Ishikawa (cell line): ENCODE results near the gene EIF4A3.

Source experiments
- CEBPB ChIP-seq: IDR thresholded peaks from 2 replicates; pipeline ENCODE4 v1.6.1; 2012
- CREB1 ChIP-seq: IDR thresholded peaks from 2 replicates; pipeline ENCODE4 v1.6.1; 2012; ENCODE audit warnings: low read depth
- EGR1 ChIP-seq: IDR thresholded peaks from 2 replicates; pipeline ENCODE4 v1.6.1; 2012
- EP300 ChIP-seq: IDR thresholded peaks from 2 replicates; pipeline ENCODE4 v1.6.1; 2012; ENCODE audit warnings: borderline replicate concordance
- NFIC ChIP-seq: IDR thresholded peaks from 2 replicates; pipeline ENCODE4 v1.6.1; 2012
- RAD21 ChIP-seq: IDR thresholded peaks from 2 replicates; pipeline ENCODE4 v1.6.1; 2012; ENCODE audit warnings: low read depth
- TAF1 ChIP-seq: IDR thresholded peaks from 2 replicates; pipeline ENCODE4 v1.6.1; 2012; ENCODE audit warnings: low read depth, mild to moderate bottlenecking
- TEAD4 ChIP-seq: IDR thresholded peaks from 2 replicates; pipeline ENCODE4 v1.6.1; 2012
- YY1 ChIP-seq: IDR thresholded peaks from 2 replicates; pipeline ENCODE4 v1.6.1; 2012; ENCODE audit warnings: low read depth
- TF ChIP-seq, protein P1 (sequence below): IDR thresholded peaks from 2 replicates; pipeline ENCODE4 v1.6.1; 2012
- TF ChIP-seq, protein P2 (sequence below): IDR thresholded peaks from 2 replicates; pipeline ENCODE4 v1.6.1; 2012; ENCODE audit warnings: low read depth, mild to moderate bottlenecking

GRCh38 chr17:80195141-80195540 lies 48.2 kb upstream of the EIF4A3 start:
- no peak for TF ChIP-seq RAD21
- TF ChIP-seq, protein P1, sequence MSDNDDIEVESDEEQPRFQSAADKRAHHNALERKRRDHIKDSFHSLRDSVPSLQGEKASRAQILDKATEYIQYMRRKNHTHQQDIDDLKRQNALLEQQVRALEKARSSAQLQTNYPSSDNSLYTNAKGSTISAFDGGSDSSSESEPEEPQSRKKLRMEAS, result no peak
- TF ChIP-seq, protein P2, sequence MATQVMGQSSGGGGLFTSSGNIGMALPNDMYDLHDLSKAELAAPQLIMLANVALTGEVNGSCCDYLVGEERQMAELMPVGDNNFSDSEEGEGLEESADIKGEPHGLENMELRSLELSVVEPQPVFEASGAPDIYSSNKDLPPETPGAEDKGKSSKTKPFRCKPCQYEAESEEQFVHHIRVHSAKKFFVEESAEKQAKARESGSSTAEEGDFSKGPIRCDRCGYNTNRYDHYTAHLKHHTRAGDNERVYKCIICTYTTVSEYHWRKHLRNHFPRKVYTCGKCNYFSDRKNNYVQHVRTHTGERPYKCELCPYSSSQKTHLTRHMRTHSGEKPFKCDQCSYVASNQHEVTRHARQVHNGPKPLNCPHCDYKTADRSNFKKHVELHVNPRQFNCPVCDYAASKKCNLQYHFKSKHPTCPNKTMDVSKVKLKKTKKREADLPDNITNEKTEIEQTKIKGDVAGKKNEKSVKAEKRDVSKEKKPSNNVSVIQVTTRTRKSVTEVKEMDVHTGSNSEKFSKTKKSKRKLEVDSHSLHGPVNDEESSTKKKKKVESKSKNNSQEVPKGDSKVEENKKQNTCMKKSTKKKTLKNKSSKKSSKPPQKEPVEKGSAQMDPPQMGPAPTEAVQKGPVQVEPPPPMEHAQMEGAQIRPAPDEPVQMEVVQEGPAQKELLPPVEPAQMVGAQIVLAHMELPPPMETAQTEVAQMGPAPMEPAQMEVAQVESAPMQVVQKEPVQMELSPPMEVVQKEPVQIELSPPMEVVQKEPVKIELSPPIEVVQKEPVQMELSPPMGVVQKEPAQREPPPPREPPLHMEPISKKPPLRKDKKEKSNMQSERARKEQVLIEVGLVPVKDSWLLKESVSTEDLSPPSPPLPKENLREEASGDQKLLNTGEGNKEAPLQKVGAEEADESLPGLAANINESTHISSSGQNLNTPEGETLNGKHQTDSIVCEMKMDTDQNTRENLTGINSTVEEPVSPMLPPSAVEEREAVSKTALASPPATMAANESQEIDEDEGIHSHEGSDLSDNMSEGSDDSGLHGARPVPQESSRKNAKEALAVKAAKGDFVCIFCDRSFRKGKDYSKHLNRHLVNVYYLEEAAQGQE, result no peak
- no peak for TF ChIP-seq EP300
- TF ChIP-seq TAF1, result no peak
- no peak for TF ChIP-seq CREB1
- TF ChIP-seq TEAD4, result no peak
- TF ChIP-seq NFIC, result no peak
- no peak for TF ChIP-seq CEBPB
- no peak for TF ChIP-seq YY1
- TF ChIP-seq EGR1, result no peak
